ENCODE results near the gene PPFIBP1. TPM values are rescaled to one million over a fixed set of nuclear protein-coding genes. Genes with fewer than 3 reads are reported as not detected.

The PPFIBP1 gene
- total and polyA plus RNA-seq, 7 donors = 5.9 to 63.1 (median 28.3) TPM

- no peak overlapping the region for H3K27ac ChIP-seq
- ATAC-seq = peak in 1 of 4 donors; percentile 44
- no peak for DNase-seq
- no peaks in the 10 kb centered on the region for H3K27me3 ChIP-seq (ENCODE audit: insufficient read depth in 3 of 3, low read length in 2 of 3)
- no peak for TF ChIP-seq CTCF (IDR thresholded peaks at IDR 0.05)
- WGBS, 3 donors = 28 to 49% (median 36%) methylated on average over 2 of the region's 2 CpGs
- no peak overlapping the region for H3K4me3 ChIP-seq
- H3K36me3 ChIP-seq (ENCODE audit: insufficient read depth in 1 of 2, low read depth in 1 of 2) = no peaks in the 10 kb centered on the region
- intact Hi-C loops (cut with DNase I) = no loop called here
- H3K9me3 ChIP-seq = no peaks in the 10 kb centered on the region
- H3K4me1 ChIP-seq = peaks cover 13% of the 10 kb centered on the region
Measured at GRCh38 chr12:27610374-27610773, 86.4 kb downstream of the PPFIBP1 start.

- no peaks in the 10 kb centered on the region for H3K36me3 ChIP-seq (ENCODE audit: insufficient read depth in 1 of 2, low read depth in 1 of 2)
- DNase-seq (no peak), ATAC-seq (no peak)
- no peak overlapping the region for H3K4me3 ChIP-seq
- WGBS, 3 donors = 78 to 91% (median 82%) methylated on average over 3 of the region's 3 CpGs
- TF ChIP-seq CTCF (IDR thresholded peaks at IDR 0.05) = no peak
- H3K4me1 ChIP-seq = peaks cover 16% of the 10 kb centered on the region
- H3K27me3 ChIP-seq (ENCODE audit: insufficient read depth in 3 of 3, low read length in 2 of 3) = no peaks in the 10 kb centered on the region
- H3K9me3 ChIP-seq = no peaks in the 10 kb centered on the region
- no peak overlapping the region for H3K27ac ChIP-seq
- intact Hi-C loops (cut with DNase I) = no loop called here
Measured at GRCh38 chr12:27614386-27614785, 90.4 kb downstream of the PPFIBP1 start.

GRCh38 chr12:27614866-27615265 lies 90.9 kb downstream of the PPFIBP1 start:
- H3K4me1 ChIP-seq = peaks cover 20% of the 10 kb centered on the region
- ATAC-seq (no peak), DNase-seq (no peak)
- no peak overlapping the region for H3K27ac ChIP-seq
- no peaks in the 10 kb centered on the region for H3K27me3 ChIP-seq (ENCODE audit: insufficient read depth in 3 of 3, low read length in 2 of 3)
- H3K9me3 ChIP-seq = no peaks in the 10 kb centered on the region
- no peak overlapping the region for H3K4me3 ChIP-seq
- intact Hi-C loops (cut with DNase I) = no loop called here
- WGBS, 3 donors = 73 to 86% (median 76%) methylated on average over 3 of the region's 3 CpGs
- no peaks in the 10 kb centered on the region for H3K36me3 ChIP-seq (ENCODE audit: insufficient read depth in 1 of 2, low read depth in 1 of 2)
- no peak for TF ChIP-seq CTCF (IDR thresholded peaks at IDR 0.05)

- Histone ChIP-seq H3K9me3 (no peaks in the 10 kb centered on the region), H3K27ac (no peak overlapping the region), H3K36me3 (ENCODE audit: insufficient read depth in 1 of 2, low read depth in 1 of 2) (no peaks in the 10 kb centered on the region), H3K4me3 (no peak overlapping the region), H3K4me1 (peaks cover 14% of the 10 kb centered on the region), H3K27me3 (ENCODE audit: insufficient read depth in 3 of 3, low read length in 2 of 3) (no peaks in the 10 kb centered on the region)
- TF ChIP-seq CTCF (IDR thresholded peaks at IDR 0.05) = no peak
- intact Hi-C loops (cut with DNase I) = no loop called here
- DNase-seq = no peak
- ATAC-seq = no peak
Measured at GRCh38 chr12:27615331-27615891, 91.4 kb downstream of the PPFIBP1 start.

Measured in psoas muscle (tissue), 8 donors.